CD4-positive, alpha-beta T cell treated with Interleukin-15 for 1 hour (primary cell): ENCODE data around the gene ZBP1.

Source experiments
- DNase-seq: peaks from one replicate; pipeline ENCODE4 v3.0.0-alpha.2; 2020

Gene ZBP1

GRCh38 chr20:57583289-57584257, 36.7 kb downstream of the ZBP1 start:
- DNase-seq: no peak

DNA sequence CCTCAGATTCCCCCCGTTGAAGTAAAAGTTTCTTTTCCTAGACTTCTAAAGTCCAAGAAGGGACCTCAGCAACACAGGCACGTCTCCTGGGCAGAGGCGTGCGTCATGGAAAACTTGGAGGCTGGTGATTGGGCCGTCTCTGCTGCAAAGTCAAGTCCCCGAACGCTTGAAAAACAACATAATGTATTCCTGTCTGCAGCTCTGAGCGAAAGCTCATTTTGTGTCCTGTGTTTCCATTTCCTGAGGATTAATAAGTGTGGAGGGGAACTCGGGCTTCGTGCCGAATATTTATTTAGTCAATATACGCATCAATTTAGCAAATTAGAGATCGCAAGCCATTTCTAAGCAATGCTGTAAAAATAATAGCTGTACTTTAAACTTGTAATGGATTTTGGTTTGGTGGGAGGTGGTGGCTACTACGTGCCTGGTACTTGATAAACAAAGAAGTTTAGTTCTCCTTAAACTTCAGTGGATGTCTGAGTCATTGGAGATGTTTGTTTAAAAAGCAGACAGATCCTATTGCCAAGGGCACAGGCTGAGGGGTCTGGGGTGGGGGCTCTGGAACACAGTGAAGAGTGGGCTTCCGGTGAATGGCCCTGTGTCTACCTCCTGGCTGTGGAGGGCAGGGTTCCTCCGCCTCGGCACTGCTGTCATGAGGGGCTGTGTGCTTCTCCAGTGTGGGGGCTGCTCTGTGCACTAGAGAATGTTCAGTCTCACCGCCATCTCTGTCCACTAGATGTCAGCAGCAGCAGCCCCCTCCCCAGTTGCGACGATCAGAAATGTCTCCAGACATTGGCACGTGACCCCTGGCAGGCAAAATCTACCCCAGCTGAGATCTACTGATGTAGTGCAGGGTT, 37.6 kb downstream of the ZBP1 start:
- DNase-seq: no peak

DNA sequence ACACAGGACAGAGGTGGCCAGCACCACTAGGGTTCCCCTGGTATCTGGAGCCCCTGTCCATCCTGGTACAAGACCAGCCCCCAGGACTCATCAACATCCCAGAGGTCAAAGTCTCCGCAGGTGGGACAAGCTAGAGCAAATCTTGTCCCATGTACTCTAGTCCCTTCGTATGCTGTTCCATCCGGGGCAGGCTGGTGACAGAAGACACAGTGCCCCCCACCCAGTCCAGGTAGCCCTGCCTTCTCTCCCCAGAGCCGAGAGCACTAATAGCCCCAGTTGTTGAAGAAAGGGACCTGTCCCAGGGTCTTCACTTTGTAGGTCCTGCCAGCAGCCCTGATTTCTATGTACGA, 38.2 kb downstream of the ZBP1 start:
- no peak for DNase-seq

GRCh38 chr20:57581202-57582028, 38.8 kb downstream of the ZBP1 start:
- DNase-seq: no peak

- DNase-seq: no peak
These were observed 39.6 kb downstream of the ZBP1 start for GRCh38 chr20:57580478-57581201.

GRCh38 chr20:57579898-57580447, 40.3 kb downstream of the ZBP1 start:
- no peak for DNase-seq

GRCh38 chr20:57579331-57579897, 40.8 kb downstream of the ZBP1 start:
- no peak for DNase-seq

DNA sequence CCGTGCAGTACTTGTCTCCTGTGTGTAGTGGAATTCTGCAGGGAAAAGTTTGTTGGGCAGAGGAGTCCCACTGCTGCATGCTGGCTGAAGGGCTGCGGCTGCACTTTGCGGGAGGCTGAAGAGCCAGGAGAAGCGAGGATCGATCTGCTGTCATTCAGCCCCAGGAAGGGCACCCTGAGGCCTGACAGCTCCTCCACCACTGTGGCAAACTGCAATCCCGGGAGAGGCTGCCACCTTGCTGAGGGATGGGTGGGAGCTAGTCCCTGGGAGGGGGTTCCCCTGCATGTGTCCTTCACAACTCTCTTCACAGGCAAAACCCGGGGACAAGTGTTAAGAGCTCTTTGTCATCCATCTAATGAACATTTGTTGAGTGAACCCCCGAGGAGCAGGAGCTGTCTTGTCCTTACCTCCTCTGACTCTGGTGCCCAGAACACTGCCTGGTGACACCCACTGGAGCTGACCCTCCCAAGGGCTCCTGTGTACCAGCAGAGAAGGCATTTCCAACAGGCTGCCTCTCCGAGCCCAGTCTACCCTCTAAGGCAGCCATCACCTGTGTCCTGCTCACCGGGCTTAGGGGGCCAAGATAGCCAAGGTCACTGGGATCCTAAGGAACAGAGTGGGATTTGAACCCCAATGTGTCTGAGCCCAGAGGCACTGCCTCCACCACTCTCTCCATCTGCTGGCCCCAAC, 41.6 kb downstream of the ZBP1 start:
- DNase-seq: no peak

DNA sequence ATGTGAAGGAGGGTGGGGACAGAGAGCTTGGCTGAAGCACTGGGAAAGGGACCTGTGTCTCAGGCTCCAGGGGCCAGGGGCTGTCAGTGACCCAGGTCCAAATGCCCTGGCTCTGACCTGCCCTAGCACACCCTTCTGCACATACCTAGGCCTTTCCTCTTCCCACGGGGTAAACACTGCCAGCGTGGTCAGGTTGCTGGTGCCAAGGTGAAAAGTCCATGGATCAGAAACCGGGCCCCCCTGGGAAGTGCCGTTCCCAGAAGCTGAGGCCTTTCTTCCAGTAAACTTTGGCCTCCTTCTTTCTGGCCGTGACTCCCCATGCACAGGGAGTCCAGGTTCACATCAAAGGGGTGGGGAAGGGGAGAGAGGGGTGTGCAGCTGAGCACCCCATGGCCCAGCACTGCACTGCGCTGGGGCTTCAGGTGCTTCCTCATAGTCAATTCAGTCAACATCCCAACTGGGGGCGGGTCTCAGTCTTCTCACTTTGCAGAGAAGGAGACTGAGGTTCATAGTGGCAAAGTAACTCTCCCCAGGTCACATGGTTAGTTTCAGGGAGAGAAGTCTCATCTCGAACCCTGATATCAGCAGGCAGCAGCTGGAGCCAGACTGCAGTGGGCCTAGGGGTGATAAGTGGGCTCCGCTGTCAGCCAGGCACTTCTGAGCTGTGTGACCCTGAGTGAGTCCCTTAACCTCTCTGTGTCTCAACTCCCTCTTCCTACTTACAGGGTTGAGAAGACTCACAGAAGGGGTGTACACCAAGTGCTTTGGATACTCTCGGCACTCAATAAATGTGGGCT, 42.3 kb downstream of the ZBP1 start:
- DNase-seq: no peak

DNA sequence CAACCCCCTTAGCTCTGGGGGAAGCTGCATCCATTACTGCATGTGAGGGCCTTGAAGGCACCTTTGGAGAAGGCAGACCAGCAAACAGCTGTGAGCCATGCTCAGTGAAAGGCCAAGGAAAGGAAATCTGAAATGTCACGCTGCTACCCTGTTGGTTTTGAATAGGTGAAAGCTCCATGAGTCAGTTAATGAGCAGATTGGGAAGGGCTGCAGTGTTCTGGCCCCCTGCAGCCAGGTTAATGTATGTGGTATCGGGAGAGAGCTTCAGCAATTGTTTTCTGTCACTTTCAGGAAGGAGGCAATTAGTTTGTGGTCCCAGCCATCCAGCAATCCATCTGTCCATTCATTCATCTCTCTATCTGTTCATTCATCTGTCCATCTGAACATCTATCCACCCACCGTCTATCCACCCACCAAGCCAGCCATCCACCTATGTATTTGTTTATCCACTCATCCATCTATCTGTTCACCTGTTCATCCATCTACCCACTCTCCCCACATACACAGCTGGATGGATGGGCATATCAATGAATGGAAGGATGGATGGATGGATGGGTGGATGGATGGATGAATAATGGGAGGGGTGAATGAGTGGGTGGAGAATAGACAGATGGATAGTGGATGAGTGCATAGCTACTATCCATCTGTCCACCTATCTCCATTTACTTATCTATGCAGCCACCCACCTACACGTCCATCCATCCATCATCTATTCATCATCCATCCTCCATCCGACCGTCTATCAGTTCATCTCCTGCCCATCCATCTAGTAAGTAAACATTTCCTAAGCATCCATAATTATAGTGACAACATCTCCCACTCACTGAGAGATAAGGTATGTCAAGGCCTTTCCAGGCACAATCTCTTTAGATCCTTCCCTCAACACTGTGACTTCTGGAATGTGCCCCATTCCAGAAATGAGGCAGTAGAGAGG, 43.3 kb downstream of the ZBP1 start:
- DNase-seq: no peak

DNA sequence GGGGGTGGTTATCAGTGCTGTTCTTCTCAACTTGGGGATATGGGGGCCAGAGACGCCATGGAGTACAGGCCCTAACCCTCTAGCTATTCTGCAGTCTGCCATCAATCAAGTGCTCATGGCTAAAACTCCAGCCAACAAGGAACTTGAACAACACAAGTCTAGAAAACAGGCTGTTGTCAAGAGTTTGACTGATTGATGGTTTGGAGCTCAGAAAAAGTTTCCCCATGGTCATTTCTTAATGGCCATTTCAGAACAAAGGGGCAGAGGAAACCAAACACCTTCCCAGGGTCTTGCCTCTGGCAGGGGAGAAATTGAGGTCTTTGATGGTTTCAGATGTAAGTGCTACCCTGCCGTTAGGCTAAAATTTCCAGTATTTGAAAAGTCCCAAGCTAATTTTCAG, 44.2 kb downstream of the ZBP1 start:
- DNase-seq: no peak

GRCh38 chr20:57574954-57575353, 45.3 kb downstream of the ZBP1 start:
- no peak for DNase-seq

GRCh38 chr20:57573894-57574293, 46.3 kb downstream of the ZBP1 start:
- no peak for DNase-seq

- DNase-seq: no peak
These were observed 47.0 kb downstream of the ZBP1 start for GRCh38 chr20:57573242-57573641.

- DNase-seq: no peak
These were observed 48.3 kb downstream of the ZBP1 start for GRCh38 chr20:57571782-57572416.

- no peak for DNase-seq
These were observed 49.3 kb downstream of the ZBP1 start for GRCh38 chr20:57570920-57571319.

DNA sequence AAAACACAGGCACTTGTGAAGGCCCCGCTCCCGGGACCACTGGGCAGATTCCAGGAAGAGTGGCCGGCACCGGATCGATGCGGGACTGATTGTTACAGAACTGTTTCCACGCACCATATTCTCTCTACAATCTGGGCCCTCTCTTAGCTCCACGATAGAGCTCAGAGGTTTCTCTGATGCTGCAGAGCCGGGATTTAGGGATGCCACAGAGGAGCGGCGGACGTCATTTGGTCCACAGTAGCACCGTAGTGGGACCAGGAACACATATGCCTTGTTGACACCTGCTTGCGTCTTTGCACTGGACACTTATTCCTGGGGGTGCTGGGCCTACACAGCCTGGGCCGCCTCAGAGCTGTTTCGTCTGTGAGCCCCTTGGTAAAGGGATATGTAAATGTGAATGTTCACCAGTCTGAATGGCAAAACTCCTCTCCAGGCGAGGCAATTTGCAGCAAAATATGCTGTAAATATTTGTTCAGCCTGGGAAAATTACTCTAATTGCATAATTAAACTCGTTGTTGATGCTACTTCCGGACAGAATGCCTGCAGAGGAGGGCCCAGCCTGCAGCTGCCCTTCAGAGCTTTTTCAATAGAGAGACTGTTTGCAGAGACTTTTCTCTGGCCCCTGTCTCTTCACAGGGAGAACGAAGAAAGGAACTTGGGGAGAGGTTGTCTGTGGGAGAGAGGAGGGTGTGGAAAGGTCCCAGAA, 49.9 kb downstream of the ZBP1 start:
- no peak for DNase-seq

DNA sequence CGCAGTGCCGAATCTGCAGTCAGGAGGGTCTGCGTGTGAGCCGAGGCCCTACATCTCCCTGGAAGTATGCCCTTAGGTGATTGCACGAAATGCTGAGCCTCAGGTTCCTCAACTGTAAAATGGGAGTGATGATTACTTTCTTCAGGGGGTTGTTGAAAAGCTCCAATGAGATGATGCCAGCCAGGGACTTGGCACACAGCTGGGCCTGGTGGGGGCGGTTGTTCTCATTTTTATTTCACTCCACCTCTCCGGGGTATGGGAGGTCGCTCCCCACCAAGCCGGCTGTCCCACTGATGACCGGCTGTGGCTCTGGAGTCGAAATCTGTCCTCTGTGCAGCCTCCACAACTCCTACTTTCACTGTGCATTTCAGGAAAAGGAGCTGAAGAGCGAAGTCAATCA, 51.3 kb downstream of the ZBP1 start:
- no peak for DNase-seq
